Stomach (tissue), 9 donors: ENCODE measurements around the gene RPS6KA2. TPM values are rescaled to one million over a fixed set of nuclear protein-coding genes. Genes with fewer than 3 reads are reported as not detected.

Experiments used
- DNase-seq, 2 donors: peaks; one replicate each; pipeline versions ENCODE4 v3.0.0 to v3.0.0-alpha.2; 2013 to 2019
- H3K27ac ChIP-seq, 5 donors: fragments of 200-600 bp in 4 of 5; sonication (generic) in 4 of 5; one replicate each; pipeline ENCODE4 v1.5.1; 2013 to 2019; ENCODE audit warnings: mild to moderate bottlenecking in 1 of 5, moderate library complexity in 1 of 5
- H3K27me3 ChIP-seq, 3 donors: fragments of 200-600 bp; sonication (generic); one replicate each; pipeline ENCODE4 v1.5.1; 2017 to 2019; ENCODE audit warnings: mixed run types in 1 of 3
- H3K36me3 ChIP-seq, 4 donors: fragments of 200-600 bp; sonication (generic); 1 replicate in 3 of 4; 2 replicates in 1 of 4; pipeline ENCODE4 v1.5.1; 2016 to 2019
- H3K4me1 ChIP-seq, 4 donors: fragments of 200-600 bp; sonication (generic); one replicate each; pipeline ENCODE4 v1.5.1; 2016 to 2019
- H3K4me3 ChIP-seq, 4 donors: fragments of 200-600 bp; sonication (generic) in 3 of 4; one replicate each; pipeline ENCODE4 v1.5.1; 2016 to 2019; ENCODE audit warnings: mild to moderate bottlenecking in 1 of 4
- H3K9me3 ChIP-seq, 4 donors: fragments of 200-600 bp; sonication (generic); one replicate each; pipeline ENCODE4 v1.5.1; 2016 to 2019
- CTCF ChIP-seq, 7 experiments: fragments of 450-650 bp in 4 of 7; fragments of 200-600 bp in 3 of 7; sonication (generic) in 3 of 7; IDR thresholded peaks; one replicate each; pipeline ENCODE4 v1.5.1; 2016 to 2019; ENCODE audit warnings: antibody characterized with exemption in 7 of 7, control low read depth in 2 of 7, mild to moderate bottlenecking in 1 of 7
- EP300 ChIP-seq: sonication (generic); formaldehyde crosslinking; IDR thresholded peaks from one replicate; pipeline ENCODE4 v1.6.1; 2017; ENCODE audit warnings: antibody characterized with exemption
- POLR2A ChIP-seq, 4 donors: fragments of 450-650 bp; IDR thresholded peaks; one replicate each; pipeline ENCODE4 v1.6.1; 2016; ENCODE audit warnings: antibody characterized with exemption in 4 of 4, control low read depth in 2 of 4, mild to moderate bottlenecking in 1 of 4, moderate library complexity in 1 of 4
- POLR2AphosphoS5 ChIP-seq, 3 donors: sonication (generic); formaldehyde crosslinking; IDR thresholded peaks; one replicate each; pipeline ENCODE4 v1.6.1; 2016; ENCODE audit warnings: antibody characterized with exemption in 3 of 3
- WGBS, 5 donors: extraction: QIAGEN DNeasy Blood & Tissue Kit in 3 of 5; methylation state at CpG; one replicate each; pipeline versions ENCODE4 v1.1.5 to v1.1.7; 2013 to 2018; 5-methylcytosine and 5-hydroxymethylcytosine counted together
- intact Hi-C: fragments of 100-400 bp; cut with DNase I; formaldehyde crosslinking; loops from one replicate; pipeline ENCODE4 v1.15.1; 2023; ENCODE audit warnings: low total_unique reads
- polyA plus RNA-seq, 3 donors: library from polyadenylated mRNA; stranded (reverse); fragments of 200-250 nt; gene quantifications; one replicate each; pipeline ENCODE4 v1.2.3, GENCODE V29; 2013
- total RNA-seq, 5 donors: library from RNA; depleted of rRNA; stranded (reverse); fragments of >200 nt; gene quantifications; one replicate each; pipeline versions ENCODE4 v1.1.0 to v1.2.3, GENCODE V29; 2014 to 2016
- donor health status: healthy with polysubstance abuse.
- donor health status: Bipolar disorder and iron deficiency.
- donor health status: healthy.

Gene RPS6KA2
- total and polyA plus RNA-seq, 8 donors = 10.9 to 150 (median 68.0) TPM

DNA sequence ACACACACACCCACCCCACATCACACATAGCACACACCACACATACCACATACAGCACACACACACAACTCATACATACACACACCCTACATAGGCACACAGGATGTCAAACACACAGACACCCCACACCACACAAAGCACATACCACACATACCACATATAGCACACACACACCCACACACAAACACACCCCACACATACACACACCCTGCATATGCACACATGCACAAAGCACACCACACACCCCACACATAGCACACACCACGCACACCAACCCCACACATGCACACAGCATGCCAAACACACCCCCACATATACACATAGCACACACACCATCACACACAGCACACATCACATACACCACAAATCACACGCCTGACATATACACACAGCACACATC, 119.7 kb downstream of the RPS6KA2 start:
- H3K36me3 ChIP-seq = peaks cover 16 to 78% (median 72%) of the 10 kb centered on the region in 4 donors
- no peak for DNase-seq
- H3K27ac ChIP-seq = no peak overlapping the region
- no peak for TF ChIP-seq POLR2A (IDR thresholded peaks at IDR 0.05)
- no peak for TF ChIP-seq POLR2AphosphoS5 (IDR thresholded peaks at IDR 0.05)
- no peak for TF ChIP-seq CTCF (IDR thresholded peaks at IDR 0.05)
- TF ChIP-seq EP300 = no peak
- intact Hi-C loops = no loop called here
- WGBS, 5 donors = 89 to 100% (median 100%) methylated on average over 2 of the region's 2 CpGs
- H3K4me1 ChIP-seq = no peaks in the 10 kb centered on the region
- H3K27me3 ChIP-seq = no peaks in the 10 kb centered on the region
- H3K4me3 ChIP-seq = no peak overlapping the region
- H3K9me3 ChIP-seq = no peaks in the 10 kb centered on the region

DNA sequence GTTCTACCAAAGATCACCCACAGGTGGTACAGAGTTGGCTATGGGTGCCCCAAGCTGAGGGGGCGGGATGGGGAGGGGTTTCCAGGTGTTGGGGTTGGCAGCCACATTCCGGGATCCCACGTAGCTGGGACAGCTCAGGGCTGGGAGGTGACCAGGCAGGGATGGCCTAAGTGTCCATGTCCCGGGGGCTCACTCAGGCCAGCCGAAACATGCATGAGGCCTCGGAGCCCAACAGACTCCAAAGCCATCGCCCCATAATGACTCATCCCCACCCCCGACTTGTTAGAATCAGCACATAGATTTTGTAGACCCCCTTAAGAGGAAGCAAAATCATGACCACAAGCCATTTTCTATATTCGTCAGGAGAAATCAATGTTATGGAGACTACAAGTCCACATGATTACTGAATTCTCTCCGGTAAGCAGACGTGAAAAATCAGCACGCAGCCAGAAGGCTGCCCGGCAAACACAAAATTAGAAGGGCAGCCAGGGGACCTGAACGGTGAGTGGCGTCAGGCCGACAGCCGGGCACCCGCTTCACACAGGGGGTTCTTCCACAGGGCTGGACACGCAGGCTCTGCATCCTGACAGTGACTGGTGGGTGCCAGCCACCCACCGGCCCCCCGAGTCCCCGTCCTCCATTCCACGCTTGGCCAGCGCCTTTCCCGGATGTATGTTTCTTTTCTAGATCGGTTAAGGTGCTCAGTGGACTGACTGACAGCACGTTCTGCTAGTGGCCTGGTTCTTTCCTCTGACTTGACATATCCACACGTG, 121.7 kb downstream of the RPS6KA2 start:
- 92 to 95% (median 95%) methylated on average over 25 to 28 of the region's 28 CpGs for WGBS, 5 donors
- no peak overlapping the region for H3K27ac ChIP-seq
- intact Hi-C loops = no loop called here

DNA sequence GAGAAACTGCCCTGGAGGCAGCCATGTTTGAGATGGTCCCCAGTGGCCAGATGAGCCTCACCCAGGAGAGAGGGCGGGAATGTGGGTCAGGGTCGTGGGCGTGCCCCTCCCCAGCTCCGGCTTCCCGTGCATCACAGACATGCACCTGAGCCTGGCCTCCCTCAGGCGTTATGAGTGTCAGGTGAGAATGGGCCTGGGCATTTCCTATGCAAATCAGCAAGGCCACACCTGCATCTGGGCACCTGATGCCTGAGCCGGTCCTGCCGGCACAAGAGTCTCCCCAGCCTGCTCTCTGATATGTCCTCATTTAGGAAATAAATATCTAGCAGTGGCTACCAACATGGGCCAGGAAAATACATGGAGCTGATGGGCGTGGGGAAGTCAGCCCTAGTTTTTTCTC, 123.0 kb downstream of the RPS6KA2 start:
- no peak for DNase-seq
- no peaks in the 10 kb centered on the region for H3K27me3 ChIP-seq
- H3K9me3 ChIP-seq = no peaks in the 10 kb centered on the region
- no peaks in the 10 kb centered on the region for H3K4me1 ChIP-seq
- H3K4me3 ChIP-seq = no peak overlapping the region
- peaks cover 24 to 99% (median 90%) of the 10 kb centered on the region in 4 donors for H3K36me3 ChIP-seq
- TF ChIP-seq POLR2AphosphoS5 (IDR thresholded peaks at IDR 0.05) (no peak), CTCF (IDR thresholded peaks at IDR 0.05) (no peak), POLR2A (IDR thresholded peaks at IDR 0.05) (no peak), EP300 (no peak)
- WGBS, 5 donors = 73 to 92% (median 86%) methylated on average over 9 of the region's 9 CpGs
- no peak overlapping the region for H3K27ac ChIP-seq
- intact Hi-C loops = no loop called here

More for the DNA sequence above, 121.7 kb downstream of the RPS6KA2 start:
- TF ChIP-seq CTCF (IDR thresholded peaks at IDR 0.05) (no peak), POLR2A (IDR thresholded peaks at IDR 0.05) (no peak), POLR2AphosphoS5 (IDR thresholded peaks at IDR 0.05) (no peak), EP300 (no peak)
- Histone ChIP-seq H3K36me3 (peaks cover 24 to 98% (median 88%) of the 10 kb centered on the region in 4 donors), H3K4me3 (no peak overlapping the region), H3K9me3 (no peaks in the 10 kb centered on the region), H3K27me3 (no peaks in the 10 kb centered on the region), H3K4me1 (no peaks in the 10 kb centered on the region)
- no peak for DNase-seq

DNA sequence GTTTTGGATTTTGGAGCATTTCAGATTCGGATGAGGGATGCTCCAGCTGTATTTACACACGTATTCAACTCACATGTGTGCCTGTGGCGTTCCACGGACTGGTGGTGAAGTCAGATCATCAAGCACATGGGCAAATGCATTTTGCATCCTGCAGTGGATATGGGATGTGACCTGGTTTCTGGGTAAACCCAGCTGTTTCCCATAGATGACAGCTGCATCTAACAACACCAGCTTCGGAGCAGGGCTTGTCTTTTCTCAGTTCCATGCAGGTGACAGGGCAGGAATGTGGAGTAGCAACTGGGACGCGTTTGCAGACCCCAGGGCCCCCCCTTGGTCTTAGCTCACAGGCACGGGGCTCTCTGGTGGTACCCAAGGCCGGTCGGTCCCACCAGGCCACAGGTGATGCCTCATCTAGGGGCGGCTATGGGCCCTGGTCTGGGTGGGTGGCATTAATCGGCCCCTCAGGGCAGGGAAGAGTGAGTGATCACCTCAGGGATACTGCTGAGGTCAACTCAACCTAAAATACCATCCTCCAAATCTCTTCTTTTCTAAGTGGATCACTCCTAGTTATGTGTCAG, 123.8 kb downstream of the RPS6KA2 start:
- 86 to 92% (median 91%) methylated on average over 6 to 12 of the region's 12 CpGs for WGBS, 5 donors
- intact Hi-C loops = no loop called here
- DNase-seq = no peak
- Histone ChIP-seq H3K9me3 (no peaks in the 10 kb centered on the region), H3K36me3 (peaks cover 23 to 99% (median 90%) of the 10 kb centered on the region in 4 donors), H3K4me3 (no peak overlapping the region), H3K27me3 (no peaks in the 10 kb centered on the region), H3K4me1 (no peaks in the 10 kb centered on the region), H3K27ac (no peak overlapping the region)
- TF ChIP-seq POLR2AphosphoS5 (IDR thresholded peaks at IDR 0.05) (no peak), EP300 (no peak), POLR2A (IDR thresholded peaks at IDR 0.05) (no peak), CTCF (IDR thresholded peaks at IDR 0.05) (no peak)
